ENCODE results near the gene KIF5C. TPM values are rescaled to one million over a fixed set of nuclear protein-coding genes. Genes with fewer than 3 reads are reported as not detected.
A peak's percentile ranks its signal among the peaks of the same experiment; 100 is the strongest.

KIF5C gene
- total RNA-seq, 6 donors from 2014 or later: 0.44 to 1.6 (median 0.85) TPM

GRCh38 chr2:148959745-148960144, 84.7 kb downstream of the KIF5C start:
- DNase-seq (no peak), ATAC-seq (ENCODE audit: low FRiP score in 2 of 2) (no peak)
- H3K27ac ChIP-seq: no peak overlapping the region
- no peaks in the 10 kb centered on the region for H3K4me1 ChIP-seq
- H3K27me3 ChIP-seq: no peaks in the 10 kb centered on the region
- WGBS, 2 donors: 72 to 89% methylated on average over 5 of the region's 5 CpGs
- no peaks in the 10 kb centered on the region for H3K36me3 ChIP-seq
- H3K4me3 ChIP-seq: no peak overlapping the region
- H3K9me3 ChIP-seq: no peaks in the 10 kb centered on the region
- no peak for TF ChIP-seq EP300 (IDR thresholded peaks at IDR 0.05)
- TF ChIP-seq CTCF (IDR thresholded peaks at IDR 0.05): no peak
- TF ChIP-seq POLR2AphosphoS5 (IDR thresholded peaks at IDR 0.05): no peak
- TF ChIP-seq POLR2A (IDR thresholded peaks at IDR 0.05): no peak

GRCh38 chr2:148960483-148960882, 85.5 kb downstream of the KIF5C start:
- TF ChIP-seq CTCF (IDR thresholded peaks at IDR 0.05) (no peak), EP300 (IDR thresholded peaks at IDR 0.05) (no peak), POLR2AphosphoS5 (IDR thresholded peaks at IDR 0.05) (no peak), POLR2A (IDR thresholded peaks at IDR 0.05) (no peak)
- ATAC-seq (ENCODE audit: low FRiP score in 2 of 2) (no peak), DNase-seq (no peak)
- no peak overlapping the region for H3K27ac ChIP-seq
- no peaks in the 10 kb centered on the region for H3K9me3 ChIP-seq
- peaks cover 0 to 4% (median under 1%) of the 10 kb centered on the region in 4 donors for H3K4me1 ChIP-seq
- H3K4me3 ChIP-seq: no peak overlapping the region
- H3K27me3 ChIP-seq: no peaks in the 10 kb centered on the region
- 87 to 98% methylated on average over 3 of the region's 3 CpGs for WGBS, 2 donors
- no peaks in the 10 kb centered on the region for H3K36me3 ChIP-seq

- TF ChIP-seq POLR2AphosphoS5 (IDR thresholded peaks at IDR 0.05) (no peak), CTCF (IDR thresholded peaks at IDR 0.05) (no peak), EP300 (IDR thresholded peaks at IDR 0.05) (no peak), POLR2A (IDR thresholded peaks at IDR 0.05) (no peak)
- DNase-seq: no peak
- Histone ChIP-seq H3K27ac (no peak overlapping the region), H3K36me3 (no peaks in the 10 kb centered on the region), H3K4me3 (no peak overlapping the region), H3K4me1 (peaks cover 0 to 16% (median 10%) of the 10 kb centered on the region in 4 donors), H3K27me3 (no peaks in the 10 kb centered on the region), H3K9me3 (no peaks in the 10 kb centered on the region)
- WGBS, 2 donors: 90 to 93% methylated on average over 3 of the region's 3 CpGs
- ATAC-seq (ENCODE audit: low FRiP score in 2 of 2): no peak
These were observed 88.4 kb downstream of the KIF5C start for GRCh38 chr2:148963461-148963860.

- peak; percentile 60 to 69 for ATAC-seq (ENCODE audit: low FRiP score in 2 of 2)
- peak in 1 of 2 donors; percentile 41 for DNase-seq
- Histone ChIP-seq H3K27me3 (no peaks in the 10 kb centered on the region), H3K4me1 (peaks cover 0 to 16% (median 10%) of the 10 kb centered on the region in 4 donors), H3K36me3 (no peaks in the 10 kb centered on the region), H3K9me3 (no peaks in the 10 kb centered on the region), H3K4me3 (no peak overlapping the region), H3K27ac (no peak overlapping the region)
- TF ChIP-seq POLR2A (IDR thresholded peaks at IDR 0.05) (no peak), EP300 (IDR thresholded peaks at IDR 0.05) (no peak), POLR2AphosphoS5 (IDR thresholded peaks at IDR 0.05) (no peak), CTCF (IDR thresholded peaks at IDR 0.05) (no peak)
- WGBS, 2 donors: 50 to 56% methylated on average over 12 of the region's 12 CpGs
These were observed 90.8 kb downstream of the KIF5C start for GRCh38 chr2:148965623-148966437.

GRCh38 chr2:148966438-148966758, 91.4 kb downstream of the KIF5C start:
- WGBS, 2 donors: 72 to 90% methylated on average over 1 of the region's 1 CpG
- H3K27me3 ChIP-seq: no peaks in the 10 kb centered on the region
- no peak for DNase-seq
- TF ChIP-seq POLR2AphosphoS5 (IDR thresholded peaks at IDR 0.05) (no peak), CTCF (IDR thresholded peaks at IDR 0.05) (no peak), POLR2A (IDR thresholded peaks at IDR 0.05) (no peak), EP300 (IDR thresholded peaks at IDR 0.05) (no peak)
- peaks cover 0 to 16% (median 10%) of the 10 kb centered on the region in 4 donors for H3K4me1 ChIP-seq
- H3K4me3 ChIP-seq: no peak overlapping the region
- no peak overlapping the region for H3K27ac ChIP-seq
- H3K9me3 ChIP-seq: no peaks in the 10 kb centered on the region
- H3K36me3 ChIP-seq: no peaks in the 10 kb centered on the region
- no peak for ATAC-seq (ENCODE audit: low FRiP score in 2 of 2)
